ENCODE measurements around the gene CARMIL1.

The CARMIL1 gene

DNA sequence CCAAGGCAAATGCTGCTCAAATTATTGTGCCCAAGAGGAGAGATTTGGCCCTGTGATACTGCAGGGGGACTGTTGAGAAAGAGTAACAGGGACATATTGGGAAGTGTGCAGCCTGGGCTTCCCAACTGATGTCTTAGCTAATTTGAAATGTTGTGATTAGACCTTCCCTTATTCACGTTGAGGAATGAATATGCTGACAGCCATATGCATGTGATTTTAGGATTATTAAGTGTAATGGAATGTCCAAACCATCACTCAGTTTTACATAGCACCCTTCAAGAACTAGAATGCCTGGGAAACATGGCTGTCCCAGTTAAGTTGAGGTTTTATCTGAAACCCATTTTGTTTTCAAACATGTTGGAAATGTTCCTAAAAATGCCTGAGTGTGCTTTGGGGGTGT, 81.4 kb downstream of the CARMIL1 start:
- Histone ChIP-seq H3K4me3 (ENCODE audit: low read length in 2 of 2) (no peak overlapping the region), H3K9me3 (ENCODE audit: control insufficient read depth in 2 of 2, low read length in 2 of 2) (no peaks in the 10 kb centered on the region), H3K27ac (ENCODE audit: low read depth in 2 of 2, low read length in 2 of 2) (no peak overlapping the region), H3K27me3 (ENCODE audit: control insufficient read depth in 2 of 2, insufficient read depth in 2 of 2, low read length in 2 of 2) (no peaks in the 10 kb centered on the region), H3K4me1 (ENCODE audit: control insufficient read depth in 2 of 2, insufficient read depth in 2 of 2, low read length in 2 of 2) (peaks cover 0 to 14% of the 10 kb centered on the region in 2 donors), H3K9ac (ENCODE audit: low read depth in 1 of 2, low read length in 2 of 2) (no peak overlapping the region), H3K36me3 (ENCODE audit: control insufficient read depth in 2 of 2, insufficient read depth in 2 of 2, low read length in 2 of 2) (no peaks in the 10 kb centered on the region)

GRCh38 chr6:25363427-25363826, 84.3 kb downstream of the CARMIL1 start:
- Histone ChIP-seq H3K4me1 (ENCODE audit: control insufficient read depth in 2 of 2, insufficient read depth in 2 of 2, low read length in 2 of 2) (peaks cover 4 to 28% of the 10 kb centered on the region in 2 donors), H3K27me3 (ENCODE audit: control insufficient read depth in 2 of 2, insufficient read depth in 2 of 2, low read length in 2 of 2) (no peaks in the 10 kb centered on the region), H3K9ac (ENCODE audit: low read depth in 1 of 2, low read length in 2 of 2) (no peak overlapping the region), H3K9me3 (ENCODE audit: control insufficient read depth in 2 of 2, low read length in 2 of 2) (no peaks in the 10 kb centered on the region), H3K36me3 (ENCODE audit: control insufficient read depth in 2 of 2, insufficient read depth in 2 of 2, low read length in 2 of 2) (no peaks in the 10 kb centered on the region), H3K4me3 (ENCODE audit: low read length in 2 of 2) (no peak overlapping the region), H3K27ac (ENCODE audit: low read depth in 2 of 2, low read length in 2 of 2) (no peak overlapping the region)

DNA sequence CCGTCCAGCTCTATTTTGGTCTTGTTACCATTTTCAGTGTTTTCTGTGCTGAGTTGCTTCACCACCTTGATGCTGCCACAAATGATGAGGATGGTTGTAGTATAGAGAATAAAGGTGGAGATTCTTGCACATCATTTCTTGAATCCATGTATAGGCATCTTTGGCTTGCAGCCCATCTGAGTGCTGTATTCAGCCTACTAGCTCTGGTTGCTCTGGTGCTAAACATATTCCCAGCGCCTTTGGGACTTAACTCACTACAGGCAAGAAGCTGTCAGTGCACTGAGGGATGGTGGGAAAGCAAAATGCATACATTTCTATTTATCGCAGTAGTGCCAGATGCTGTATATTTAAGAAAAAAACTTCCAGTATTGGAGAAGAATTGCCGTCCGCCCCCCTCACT, 86.0 kb downstream of the CARMIL1 start:
- no peak overlapping the region for H3K9ac ChIP-seq (ENCODE audit: low read depth in 1 of 2, low read length in 2 of 2)
- no peak overlapping the region for H3K27ac ChIP-seq (ENCODE audit: low read depth in 2 of 2, low read length in 2 of 2)
- no peak overlapping the region for H3K4me3 ChIP-seq (ENCODE audit: low read length in 2 of 2)
- H3K9me3 ChIP-seq (ENCODE audit: control insufficient read depth in 2 of 2, low read length in 2 of 2): no peaks in the 10 kb centered on the region
- no peaks in the 10 kb centered on the region for H3K36me3 ChIP-seq (ENCODE audit: control insufficient read depth in 2 of 2, insufficient read depth in 2 of 2, low read length in 2 of 2)
- peaks cover 13 to 32% of the 10 kb centered on the region in 2 donors for H3K4me1 ChIP-seq (ENCODE audit: control insufficient read depth in 2 of 2, insufficient read depth in 2 of 2, low read length in 2 of 2)
- H3K27me3 ChIP-seq (ENCODE audit: control insufficient read depth in 2 of 2, insufficient read depth in 2 of 2, low read length in 2 of 2): no peaks in the 10 kb centered on the region

GRCh38 chr6:25366903-25367545, 87.8 kb downstream of the CARMIL1 start:
- Histone ChIP-seq H3K9me3 (ENCODE audit: control insufficient read depth in 2 of 2, low read length in 2 of 2) (no peaks in the 10 kb centered on the region), H3K4me3 (ENCODE audit: low read length in 2 of 2) (peak overlapping the region in 1 of 2 donors; percentile 41), H3K4me1 (ENCODE audit: control insufficient read depth in 2 of 2, insufficient read depth in 2 of 2, low read length in 2 of 2) (peaks cover 16 to 36% of the 10 kb centered on the region in 2 donors), H3K27me3 (ENCODE audit: control insufficient read depth in 2 of 2, insufficient read depth in 2 of 2, low read length in 2 of 2) (no peaks in the 10 kb centered on the region), H3K36me3 (ENCODE audit: control insufficient read depth in 2 of 2, insufficient read depth in 2 of 2, low read length in 2 of 2) (no peaks in the 10 kb centered on the region), H3K9ac (ENCODE audit: low read depth in 1 of 2, low read length in 2 of 2) (peak overlapping the region; percentile 5), H3K27ac (ENCODE audit: low read depth in 2 of 2, low read length in 2 of 2) (peak overlapping the region; percentile 5 to 38)

DNA sequence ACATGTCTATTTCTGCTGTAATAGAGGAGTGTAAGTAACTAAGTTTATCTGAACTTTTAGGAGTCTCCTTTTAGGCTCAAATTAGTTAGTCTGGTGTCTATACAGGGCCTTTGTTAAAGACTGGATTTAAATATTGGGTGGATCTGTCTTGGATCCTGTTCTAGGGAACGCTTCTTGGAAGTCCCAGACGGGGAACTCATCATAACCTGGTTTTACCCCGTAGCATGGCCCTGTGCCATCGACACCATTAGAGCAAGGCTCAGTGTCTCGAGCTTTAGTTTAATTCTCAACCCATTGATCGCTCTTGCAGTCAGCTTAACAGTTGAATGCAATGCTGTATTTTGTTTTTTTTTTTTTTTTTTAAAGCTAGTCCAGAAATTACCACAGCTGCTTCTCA, 89.9 kb downstream of the CARMIL1 start:
- H3K27me3 ChIP-seq (ENCODE audit: control insufficient read depth in 2 of 2, insufficient read depth in 2 of 2, low read length in 2 of 2): no peaks in the 10 kb centered on the region
- no peaks in the 10 kb centered on the region for H3K9me3 ChIP-seq (ENCODE audit: control insufficient read depth in 2 of 2, low read length in 2 of 2)
- no peak overlapping the region for H3K4me3 ChIP-seq (ENCODE audit: low read length in 2 of 2)
- no peaks in the 10 kb centered on the region for H3K36me3 ChIP-seq (ENCODE audit: control insufficient read depth in 2 of 2, insufficient read depth in 2 of 2, low read length in 2 of 2)
- H3K4me1 ChIP-seq (ENCODE audit: control insufficient read depth in 2 of 2, insufficient read depth in 2 of 2, low read length in 2 of 2): peaks cover 16 to 36% of the 10 kb centered on the region in 2 donors
- peak overlapping the region; percentile 76 to 84 for H3K27ac ChIP-seq (ENCODE audit: low read depth in 2 of 2, low read length in 2 of 2)
- H3K9ac ChIP-seq (ENCODE audit: low read depth in 1 of 2, low read length in 2 of 2): peak overlapping the region in 1 of 2 donors; percentile 32

DNA sequence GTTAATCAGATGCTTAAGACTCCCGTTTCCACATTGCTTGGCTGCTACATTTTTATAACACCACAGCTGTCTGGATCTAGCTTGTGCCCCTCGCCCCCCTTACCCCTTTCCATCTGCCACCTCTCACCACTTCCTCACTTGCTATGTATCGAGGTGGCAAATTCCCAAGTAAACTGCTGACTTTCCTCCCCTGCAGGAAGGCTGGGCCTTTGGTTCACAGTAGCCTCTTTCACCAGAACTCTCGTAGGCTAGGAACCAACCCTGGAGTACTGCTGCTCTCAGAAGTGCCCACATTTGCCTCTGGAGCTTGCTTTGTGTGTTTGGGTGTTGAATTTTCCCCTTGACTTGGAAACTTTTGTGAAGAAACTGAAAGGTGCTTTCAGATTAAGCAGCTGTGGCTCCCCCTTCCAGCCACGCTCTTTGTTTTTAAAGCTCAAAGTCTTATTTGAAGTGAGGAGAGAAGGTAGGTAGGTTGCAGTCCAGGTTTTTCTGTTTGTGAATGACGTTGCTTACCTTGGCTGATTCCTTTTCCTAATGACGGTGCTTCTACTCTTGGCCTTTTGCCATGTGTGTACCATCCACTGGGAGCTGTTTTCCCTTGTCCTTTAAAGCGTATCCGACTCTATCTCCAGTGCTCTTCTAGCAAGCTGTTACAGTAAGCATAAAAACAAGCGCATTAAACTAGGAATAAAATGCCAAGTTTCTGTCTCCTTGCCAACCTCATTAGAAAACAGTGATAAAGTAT, 90.4 kb downstream of the CARMIL1 start:
- peaks cover 16 to 36% of the 10 kb centered on the region in 2 donors for H3K4me1 ChIP-seq (ENCODE audit: control insufficient read depth in 2 of 2, insufficient read depth in 2 of 2, low read length in 2 of 2)
- H3K36me3 ChIP-seq (ENCODE audit: control insufficient read depth in 2 of 2, insufficient read depth in 2 of 2, low read length in 2 of 2): no peaks in the 10 kb centered on the region
- no peaks in the 10 kb centered on the region for H3K9me3 ChIP-seq (ENCODE audit: control insufficient read depth in 2 of 2, low read length in 2 of 2)
- peak overlapping the region in 1 of 2 donors; percentile 57 for H3K4me3 ChIP-seq (ENCODE audit: low read length in 2 of 2)
- H3K9ac ChIP-seq (ENCODE audit: low read depth in 1 of 2, low read length in 2 of 2): peak overlapping the region; percentile 1 to 32
- peak overlapping the region; percentile 76 to 84 for H3K27ac ChIP-seq (ENCODE audit: low read depth in 2 of 2, low read length in 2 of 2)
- H3K27me3 ChIP-seq (ENCODE audit: control insufficient read depth in 2 of 2, insufficient read depth in 2 of 2, low read length in 2 of 2): no peaks in the 10 kb centered on the region

DNA sequence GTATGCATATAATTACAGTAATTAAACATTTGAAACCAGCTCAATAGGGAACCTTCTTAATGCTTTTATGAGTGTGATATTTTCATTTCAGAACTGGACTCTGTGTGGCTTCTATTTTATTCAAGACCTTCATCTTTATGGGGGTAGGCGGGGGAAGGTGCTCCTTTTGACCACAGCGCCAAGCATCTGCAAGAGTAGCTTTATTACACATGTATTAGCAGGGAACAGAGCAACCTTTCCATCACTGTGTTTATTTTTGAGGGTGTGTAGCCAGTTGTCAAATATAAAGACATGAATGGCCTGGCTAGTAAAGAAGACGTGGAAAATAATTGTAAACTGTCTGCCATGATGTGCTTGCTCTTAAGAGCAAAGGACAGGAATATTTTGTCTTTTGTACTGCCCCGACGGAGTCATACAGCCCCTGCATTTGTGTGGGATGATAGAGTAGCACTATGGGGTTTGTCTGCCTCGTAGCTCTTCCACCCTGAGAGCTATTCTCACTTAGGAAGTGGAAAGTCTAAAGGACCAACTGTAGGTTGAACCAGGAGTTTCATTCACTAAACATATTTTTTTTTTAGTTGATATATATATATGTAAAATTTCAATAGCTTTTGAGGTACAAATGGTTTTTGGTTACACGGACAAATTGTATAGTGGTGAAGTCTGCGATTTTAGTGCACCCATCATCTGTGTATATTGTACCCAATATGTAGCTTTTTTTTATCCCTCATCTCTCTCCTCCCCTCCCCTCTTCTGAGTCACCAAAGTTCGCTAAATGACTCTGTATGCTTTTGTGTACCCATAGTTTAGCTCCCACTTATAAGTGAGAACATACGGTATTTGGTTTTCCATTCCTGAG, 91.2 kb downstream of the CARMIL1 start:
- peak overlapping the region; percentile 8 to 57 for H3K4me3 ChIP-seq (ENCODE audit: low read length in 2 of 2)
- no peaks in the 10 kb centered on the region for H3K27me3 ChIP-seq (ENCODE audit: control insufficient read depth in 2 of 2, insufficient read depth in 2 of 2, low read length in 2 of 2)
- peaks cover 16 to 36% of the 10 kb centered on the region in 2 donors for H3K4me1 ChIP-seq (ENCODE audit: control insufficient read depth in 2 of 2, insufficient read depth in 2 of 2, low read length in 2 of 2)
- H3K9ac ChIP-seq (ENCODE audit: low read depth in 1 of 2, low read length in 2 of 2): peak overlapping the region in 1 of 2 donors; percentile 17
- H3K27ac ChIP-seq (ENCODE audit: low read depth in 2 of 2, low read length in 2 of 2): peak overlapping the region; percentile 76 to 84
- H3K9me3 ChIP-seq (ENCODE audit: control insufficient read depth in 2 of 2, low read length in 2 of 2): no peaks in the 10 kb centered on the region
- no peaks in the 10 kb centered on the region for H3K36me3 ChIP-seq (ENCODE audit: control insufficient read depth in 2 of 2, insufficient read depth in 2 of 2, low read length in 2 of 2)

DNA sequence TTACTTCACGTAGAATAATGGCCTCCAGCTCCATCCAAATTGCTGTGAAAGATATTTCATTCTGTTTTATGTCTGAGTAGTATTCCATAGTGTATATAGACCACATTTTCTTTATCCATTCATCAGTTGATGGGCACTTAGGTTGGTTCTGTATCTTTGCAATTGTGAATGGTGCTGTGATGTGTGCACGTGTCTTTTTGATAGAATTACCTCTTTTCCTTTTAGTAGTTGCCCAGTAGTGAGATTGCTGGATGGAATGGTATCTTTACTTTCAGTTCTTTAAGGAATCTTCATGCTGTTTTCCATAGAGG, 91.8 kb downstream of the CARMIL1 start:
- H3K27me3 ChIP-seq (ENCODE audit: control insufficient read depth in 2 of 2, insufficient read depth in 2 of 2, low read length in 2 of 2): no peaks in the 10 kb centered on the region
- no peaks in the 10 kb centered on the region for H3K36me3 ChIP-seq (ENCODE audit: control insufficient read depth in 2 of 2, insufficient read depth in 2 of 2, low read length in 2 of 2)
- H3K27ac ChIP-seq (ENCODE audit: low read depth in 2 of 2, low read length in 2 of 2): peak overlapping the region in 1 of 2 donors; percentile 76
- peaks cover 16 to 36% of the 10 kb centered on the region in 2 donors for H3K4me1 ChIP-seq (ENCODE audit: control insufficient read depth in 2 of 2, insufficient read depth in 2 of 2, low read length in 2 of 2)
- H3K4me3 ChIP-seq (ENCODE audit: low read length in 2 of 2): no peak overlapping the region
- no peaks in the 10 kb centered on the region for H3K9me3 ChIP-seq (ENCODE audit: control insufficient read depth in 2 of 2, low read length in 2 of 2)
- no peak overlapping the region for H3K9ac ChIP-seq (ENCODE audit: low read depth in 1 of 2, low read length in 2 of 2)

- no peaks in the 10 kb centered on the region for H3K9me3 ChIP-seq (ENCODE audit: control insufficient read depth in 2 of 2, low read length in 2 of 2)
- no peaks in the 10 kb centered on the region for H3K27me3 ChIP-seq (ENCODE audit: control insufficient read depth in 2 of 2, insufficient read depth in 2 of 2, low read length in 2 of 2)
Measured at GRCh38 chr6:25375125-25375524, 96.0 kb downstream of the CARMIL1 start.

GRCh38 chr6:25377664-25378063, 98.5 kb downstream of the CARMIL1 start:
- H3K27ac ChIP-seq (ENCODE audit: low read depth in 2 of 2, low read length in 2 of 2): no peak overlapping the region
- H3K9ac ChIP-seq (ENCODE audit: low read depth in 1 of 2, low read length in 2 of 2): no peak overlapping the region
- H3K4me3 ChIP-seq (ENCODE audit: low read length in 2 of 2): no peak overlapping the region
- H3K36me3 ChIP-seq (ENCODE audit: control insufficient read depth in 2 of 2, insufficient read depth in 2 of 2, low read length in 2 of 2): no peaks in the 10 kb centered on the region
- H3K27me3 ChIP-seq (ENCODE audit: control insufficient read depth in 2 of 2, insufficient read depth in 2 of 2, low read length in 2 of 2): no peaks in the 10 kb centered on the region
- H3K9me3 ChIP-seq (ENCODE audit: control insufficient read depth in 2 of 2, low read length in 2 of 2): no peaks in the 10 kb centered on the region
- H3K4me1 ChIP-seq (ENCODE audit: control insufficient read depth in 2 of 2, insufficient read depth in 2 of 2, low read length in 2 of 2): peaks cover 0 to 5% of the 10 kb centered on the region in 2 donors

More at GRCh38 chr6:25375125-25375524, 96.0 kb downstream of the CARMIL1 start:
- Histone ChIP-seq H3K4me1 (ENCODE audit: control insufficient read depth in 2 of 2, insufficient read depth in 2 of 2, low read length in 2 of 2) (peaks cover 3 to 5% of the 10 kb centered on the region in 2 donors), H3K27ac (ENCODE audit: low read depth in 2 of 2, low read length in 2 of 2) (no peak overlapping the region), H3K4me3 (ENCODE audit: low read length in 2 of 2) (no peak overlapping the region), H3K36me3 (ENCODE audit: control insufficient read depth in 2 of 2, insufficient read depth in 2 of 2, low read length in 2 of 2) (no peaks in the 10 kb centered on the region), H3K9ac (ENCODE audit: low read depth in 1 of 2, low read length in 2 of 2) (no peak overlapping the region)
